GM18861 (cell line): Measurements from ENCODE around the gene ACY1.
"Not testable (repeated sequence)": the region's sequence is repeated elsewhere in the genome, so short reads cannot be mapped to it uniquely, and the experiment has no call there.

ENCODE experiments used
- ATAC-seq: cut with Tn5 transposase; IDR thresholded peaks from one replicate; pipeline ENCODE4 v1.9.1; 2021; ENCODE audit not compliant: unreplicated experiment

The ACY1 gene

DNA sequence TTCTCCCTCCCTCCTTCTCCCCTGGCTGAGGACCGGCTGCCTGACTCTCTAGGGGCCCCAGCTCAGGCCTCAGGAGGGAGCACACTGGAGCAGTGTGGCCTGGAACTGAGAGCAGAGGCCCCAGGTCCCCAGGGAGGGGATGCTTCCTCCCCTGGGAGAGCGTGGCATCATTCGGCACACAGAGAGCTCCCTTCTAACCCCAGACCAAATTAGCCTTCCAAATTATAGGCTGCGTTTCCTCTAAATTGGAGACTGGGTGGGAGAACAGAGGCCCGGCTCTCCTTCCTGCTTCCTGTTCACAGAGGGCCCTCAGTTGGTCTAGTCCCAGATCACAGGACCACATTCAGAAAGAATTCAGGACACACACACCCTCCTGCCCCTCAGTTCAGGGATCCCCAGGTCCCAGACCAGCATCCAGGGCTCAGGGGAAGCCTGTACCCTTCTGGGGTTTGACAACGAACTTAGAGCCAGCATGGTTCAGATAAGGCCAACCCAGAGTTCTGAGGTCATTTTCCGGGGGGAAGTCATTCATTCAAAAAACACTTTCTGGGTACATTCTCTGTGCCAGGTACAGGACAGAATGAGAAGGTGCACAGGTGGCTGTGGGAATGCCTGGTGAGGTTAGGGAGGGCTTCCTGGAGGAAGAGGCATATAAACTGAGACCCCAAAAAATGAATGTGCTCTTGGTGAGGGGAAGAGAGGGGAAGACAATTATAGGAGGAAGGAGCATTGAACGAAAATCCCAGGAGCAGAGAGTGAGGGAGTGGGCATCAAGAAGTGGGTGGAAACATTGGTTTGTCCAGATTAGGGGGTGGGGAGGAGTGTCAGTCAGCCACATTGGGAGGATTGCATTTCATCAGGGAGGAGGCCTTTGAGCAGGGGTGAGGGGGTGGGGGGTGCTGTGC is 40.8 kb downstream of the ACY1 start:
- ATAC-seq: peak; percentile 72

DNA sequence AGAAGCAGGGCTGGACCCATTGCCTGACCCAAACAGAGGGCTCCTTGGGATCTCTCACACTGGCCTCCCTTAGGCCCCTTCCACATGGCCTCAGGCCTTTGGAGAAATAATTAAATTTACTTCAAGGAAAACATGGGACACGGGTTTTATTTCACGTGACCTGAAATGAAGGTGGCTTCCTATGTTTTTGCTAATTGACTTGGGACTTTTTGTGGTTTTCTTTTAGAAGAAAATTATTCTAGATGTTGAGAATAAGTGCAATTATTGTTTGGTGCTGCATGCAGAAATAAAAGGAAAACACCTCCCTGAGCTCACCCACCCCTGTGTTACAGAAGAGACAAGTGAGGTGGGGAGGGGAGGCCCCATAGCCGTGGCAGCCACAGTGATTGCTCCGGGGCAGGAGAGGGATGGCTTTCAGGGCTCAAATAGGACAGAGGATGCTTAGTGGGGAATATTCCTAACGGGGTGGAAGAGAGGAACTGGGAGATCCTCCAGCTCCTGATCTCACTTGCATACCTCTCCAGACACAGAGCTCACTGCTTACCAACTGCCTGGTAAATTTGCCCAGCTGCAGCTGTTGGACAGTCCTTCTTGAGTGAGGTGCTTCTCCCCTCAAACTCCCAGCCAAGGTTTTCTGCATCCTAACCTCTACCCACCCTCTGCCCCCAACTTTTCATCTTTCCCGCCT is 41.6 kb downstream of the ACY1 start:
- no peak for ATAC-seq

DNA sequence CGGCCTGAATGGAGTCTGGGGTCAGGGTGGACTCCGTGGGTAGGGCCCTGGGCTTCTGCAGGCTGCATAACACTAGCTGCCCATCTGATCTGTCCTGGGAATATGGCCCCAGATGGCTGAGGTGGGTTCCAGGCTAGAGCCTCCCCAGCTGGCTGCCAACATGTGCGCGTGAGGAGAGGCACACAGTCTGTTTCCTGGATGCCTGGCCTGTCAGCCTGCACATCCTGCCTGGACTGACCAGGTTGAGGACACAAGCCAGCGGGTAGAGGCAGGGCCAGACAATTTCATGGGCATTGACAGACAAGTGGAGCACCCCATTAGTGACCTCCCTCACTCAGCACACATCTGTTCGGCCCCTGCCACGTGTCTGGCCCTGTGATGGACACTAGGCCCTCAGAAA is 42.1 kb downstream of the ACY1 start:
- ATAC-seq: no peak

DNA sequence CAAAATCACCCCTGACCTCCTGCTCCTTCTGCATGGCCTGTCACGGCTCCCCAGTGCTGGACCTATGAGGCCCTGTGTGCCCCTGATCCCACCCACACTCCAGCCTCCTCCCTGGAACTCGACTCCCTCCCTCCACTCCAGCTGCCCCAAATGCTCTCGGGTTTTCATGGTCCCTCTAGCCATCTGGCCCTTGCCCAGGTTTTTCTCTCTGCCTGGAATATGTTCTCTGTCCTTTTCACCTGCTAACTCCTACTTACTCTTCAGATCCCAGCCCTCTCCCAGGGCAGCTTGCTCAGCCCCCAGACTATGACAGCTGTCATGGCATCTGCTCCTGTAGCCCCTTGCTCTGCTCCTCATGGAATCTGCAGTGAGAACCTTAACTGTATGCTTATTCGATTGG is 42.7 kb downstream of the ACY1 start:
- no peak for ATAC-seq

DNA sequence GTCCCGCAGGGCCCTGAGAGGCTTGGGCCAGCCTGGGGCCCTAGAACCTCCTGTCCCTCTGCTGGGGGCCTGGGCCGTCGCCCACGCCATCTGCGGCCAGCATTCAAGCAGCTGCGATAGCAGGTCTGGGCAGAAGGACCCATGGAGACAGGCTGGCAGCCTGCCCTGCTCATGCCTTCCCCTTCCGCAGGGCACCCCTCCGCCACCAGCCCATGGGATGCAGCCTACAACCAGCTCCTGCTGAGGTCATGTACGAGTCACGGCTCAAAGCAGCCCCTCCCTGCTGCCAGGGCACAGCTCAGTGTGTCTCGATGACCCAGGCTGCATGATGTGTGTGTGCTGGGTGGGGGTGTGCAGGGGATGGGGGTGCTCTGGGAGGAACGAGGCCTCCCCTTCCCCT is 45.2 kb downstream of the ACY1 start:
- ATAC-seq: no peak

DNA sequence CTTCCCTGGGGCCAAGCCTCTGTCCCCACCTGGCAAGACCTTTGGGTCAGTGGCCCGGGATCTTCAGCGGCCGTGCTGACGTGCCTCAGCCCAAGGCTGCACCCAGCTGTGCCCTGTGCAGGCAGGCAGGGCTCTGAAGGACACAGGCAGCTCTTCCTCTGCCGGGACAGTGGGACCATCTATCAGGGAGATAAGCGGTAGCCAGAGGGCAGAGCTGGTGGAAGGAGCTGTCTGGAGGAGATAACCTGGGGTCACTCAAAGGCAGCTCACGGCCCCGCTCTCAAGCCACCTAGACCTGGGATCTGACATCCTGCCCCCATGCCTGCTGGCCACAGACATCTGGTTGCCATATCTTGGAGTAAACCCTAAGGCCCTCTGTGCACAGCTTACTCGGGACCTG is 45.7 kb downstream of the ACY1 start:
- no peak for ATAC-seq

DNA sequence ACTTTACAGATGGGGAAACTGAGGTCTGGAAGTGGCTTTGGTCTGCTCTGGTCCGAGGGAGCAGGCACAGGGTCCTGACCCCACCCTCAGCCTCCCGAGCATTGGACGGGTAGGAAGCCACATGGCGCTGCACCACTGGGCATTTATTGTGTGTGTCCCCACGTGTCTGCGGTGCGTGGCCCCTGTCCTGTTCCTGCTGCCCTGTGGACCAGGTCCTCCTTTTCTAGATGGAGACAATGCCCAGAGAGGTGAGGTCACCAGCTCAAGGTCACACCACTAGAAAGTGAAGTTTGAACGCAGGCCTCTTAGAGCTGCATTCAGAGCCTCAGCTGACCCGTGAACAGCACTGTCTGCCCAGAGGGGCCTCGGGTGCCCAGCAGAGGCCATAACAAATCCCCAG is 46.2 kb downstream of the ACY1 start:
- no peak for ATAC-seq

DNA sequence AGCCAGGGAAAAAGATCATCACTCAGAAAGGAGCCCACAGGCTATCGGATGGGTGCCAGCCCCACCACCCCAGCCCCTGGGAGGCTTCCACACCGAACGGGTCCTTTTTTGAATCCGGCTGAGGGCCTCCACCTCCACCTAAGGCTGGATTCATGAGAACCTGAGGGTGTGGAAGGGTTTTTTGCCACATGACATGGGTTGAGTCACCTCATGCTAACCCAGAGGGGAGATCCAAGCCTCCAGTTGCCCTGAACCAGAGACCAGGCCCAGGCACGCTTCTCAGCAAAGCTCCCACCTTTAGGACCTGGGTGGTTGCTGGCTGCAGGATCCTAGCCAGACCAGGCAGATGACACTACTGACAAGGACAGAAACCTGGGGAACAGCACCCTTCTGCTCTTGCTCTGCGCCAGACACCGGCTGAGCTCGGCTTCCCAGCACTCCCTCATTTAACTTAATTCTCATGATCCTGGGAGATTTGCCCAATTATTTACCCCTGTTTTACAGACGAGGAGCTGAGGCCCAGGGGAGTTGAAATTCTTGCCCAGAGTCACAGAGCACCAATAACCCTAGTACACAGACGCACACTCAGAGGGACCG is 47.5 kb downstream of the ACY1 start:
- no peak for ATAC-seq

DNA sequence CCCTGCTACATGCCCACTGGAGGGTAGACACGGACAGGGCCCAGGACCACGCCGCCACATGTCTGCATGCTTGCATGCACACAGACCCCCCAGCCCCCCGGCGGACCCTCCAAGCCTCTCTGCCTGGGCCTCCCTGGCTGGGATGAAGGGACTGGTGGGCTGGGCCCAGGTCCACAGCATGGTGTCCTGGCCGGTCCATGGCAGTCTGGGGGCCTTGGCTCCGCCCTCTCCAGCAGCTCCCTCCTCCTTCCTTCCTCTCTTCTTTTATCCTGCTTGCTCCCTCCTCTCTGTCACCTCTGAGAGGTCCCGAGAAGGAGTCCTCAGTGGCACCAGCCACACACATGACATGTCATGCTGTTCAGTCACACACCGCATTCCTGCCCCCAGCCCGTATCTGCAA is 48.6 kb downstream of the ACY1 start:
- no peak for ATAC-seq

DNA sequence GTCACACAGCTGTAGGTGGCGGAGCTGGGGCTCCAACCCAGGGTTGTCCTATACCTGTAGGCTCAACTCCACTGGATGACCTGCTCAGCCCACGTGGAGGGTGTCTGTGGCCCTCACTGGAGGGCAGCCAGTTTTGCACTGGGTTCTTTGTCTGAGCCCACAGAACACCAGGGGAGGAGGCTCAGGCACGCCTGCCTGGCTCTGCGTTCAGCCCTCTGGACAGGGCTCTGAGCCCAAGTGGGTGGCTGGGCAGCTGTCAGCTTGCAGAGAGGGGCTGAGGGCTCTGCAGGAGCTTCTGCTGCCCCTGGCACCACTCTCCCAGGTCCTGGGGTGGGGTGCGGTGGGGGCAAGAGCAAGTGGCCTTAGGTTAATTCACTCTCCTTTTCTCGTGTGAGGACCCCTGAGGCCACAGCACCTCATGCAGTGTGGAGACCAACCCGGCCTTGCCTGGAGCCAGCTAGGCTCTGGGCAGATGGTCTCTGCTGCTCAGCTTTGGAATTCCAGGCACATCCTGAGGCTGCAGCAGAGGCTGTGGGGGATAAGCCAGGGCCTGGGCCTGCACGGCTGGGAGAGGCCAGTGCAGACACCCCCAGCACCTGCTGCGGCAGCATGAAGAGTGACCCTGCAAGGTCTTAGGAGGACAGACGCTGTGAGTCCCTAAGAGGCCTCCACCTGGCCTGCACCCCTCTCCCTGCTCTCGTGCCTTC is 49.5 kb downstream of the ACY1 start:
- no peak for ATAC-seq

DNA sequence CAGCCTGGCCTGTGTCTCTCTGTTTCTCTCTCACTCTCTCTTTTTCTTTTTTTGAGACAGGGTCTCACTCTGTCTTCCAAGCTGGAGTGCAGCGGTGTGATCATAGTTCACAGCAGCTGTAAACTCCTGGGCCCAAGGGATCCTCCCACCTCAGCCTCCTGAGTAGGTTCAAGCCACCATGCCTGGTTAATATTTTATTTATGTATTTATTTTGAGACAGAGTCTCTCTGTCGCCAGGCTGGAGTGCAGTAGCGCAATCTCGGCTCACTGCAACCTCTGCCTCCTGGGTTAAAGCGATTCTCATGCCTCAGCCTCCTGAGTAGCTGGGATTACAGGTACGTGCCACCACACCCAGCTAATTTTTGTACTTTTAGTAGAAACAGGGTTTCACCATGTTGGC is 50.4 kb downstream of the ACY1 start:
- ATAC-seq: not testable (repeated sequence)

DNA sequence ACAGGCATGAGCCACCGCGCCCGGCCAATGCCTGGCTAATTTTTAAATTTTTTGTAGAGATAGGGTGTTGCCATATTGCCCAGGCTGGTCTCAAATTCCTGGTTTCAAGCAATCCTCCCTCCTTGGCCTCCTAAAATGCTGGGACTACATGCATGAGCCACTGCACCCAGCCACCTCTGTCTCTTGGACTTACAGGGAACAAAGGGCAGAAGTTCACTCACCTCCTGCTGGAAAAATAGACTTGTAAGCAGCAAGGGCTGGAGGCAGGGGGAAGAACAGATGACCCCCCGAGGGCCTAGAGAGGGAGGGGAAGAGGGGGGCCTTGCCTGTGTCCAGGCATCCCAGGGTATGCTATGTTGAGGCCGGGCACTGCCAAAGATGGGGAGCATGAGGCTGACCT is 50.9 kb downstream of the ACY1 start:
- ATAC-seq: no peak

DNA sequence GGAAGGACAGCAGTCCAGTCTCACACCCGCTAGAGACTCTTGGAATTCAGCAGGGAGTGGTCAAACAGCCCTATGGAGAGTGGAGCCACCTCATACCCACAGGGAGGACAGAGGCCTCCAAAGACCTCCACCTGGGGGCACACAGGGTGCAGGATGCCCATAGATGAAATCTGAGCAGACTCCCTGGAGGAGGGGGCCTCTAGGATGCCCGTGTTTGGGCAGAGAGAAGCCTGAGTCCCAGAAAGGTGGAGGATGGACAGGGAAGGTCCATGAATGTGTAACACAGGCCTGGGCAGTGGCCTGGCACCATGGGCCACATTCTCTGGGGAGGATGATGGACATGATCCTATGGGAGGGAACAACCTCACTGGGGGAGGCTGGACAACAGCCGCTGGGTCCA is 51.3 kb downstream of the ACY1 start:
- ATAC-seq: no peak

DNA sequence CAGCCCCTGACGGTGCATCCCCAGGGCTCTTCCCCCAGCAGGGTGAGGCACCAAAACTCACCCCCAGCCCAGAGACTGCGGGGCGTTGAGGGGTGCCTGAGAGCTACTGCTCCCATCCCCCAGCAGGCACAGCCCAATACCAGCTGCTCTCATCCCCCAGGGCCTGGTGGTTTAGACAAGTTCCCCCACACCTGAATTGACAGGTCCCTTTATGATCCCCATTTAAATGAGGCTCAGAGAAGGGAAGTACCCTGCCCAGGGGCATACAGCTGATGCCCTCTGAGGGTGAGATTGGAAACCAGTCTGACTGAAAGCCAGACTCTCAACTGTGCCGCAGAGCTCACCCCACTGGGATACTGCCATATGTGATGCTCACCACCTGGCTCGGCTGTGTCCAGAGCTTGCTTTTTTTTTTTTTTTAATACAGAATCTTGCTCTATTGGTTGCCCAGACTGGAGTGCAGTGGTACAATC is 52.9 kb downstream of the ACY1 start:
- ATAC-seq: peak; percentile 66

DNA sequence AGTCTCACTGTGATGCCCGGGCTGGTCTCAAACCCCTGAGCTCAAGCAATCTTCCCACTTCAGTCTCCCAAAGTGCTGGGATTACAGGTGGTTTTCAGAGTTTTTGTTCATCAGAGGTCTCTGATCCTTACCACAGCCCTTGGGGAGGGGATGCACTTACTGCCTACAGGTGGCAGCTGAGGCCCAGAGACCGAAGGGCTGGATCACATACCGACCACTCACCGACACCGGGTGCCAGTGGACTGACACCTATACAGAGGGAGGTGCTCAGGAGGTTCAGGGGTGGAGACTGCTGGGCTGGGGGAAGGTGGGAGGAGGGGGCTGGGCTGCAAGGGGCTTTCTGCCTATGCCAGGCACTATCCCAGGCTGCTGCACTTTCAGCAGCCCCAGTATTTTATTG is 53.5 kb downstream of the ACY1 start:
- no peak for ATAC-seq

DNA sequence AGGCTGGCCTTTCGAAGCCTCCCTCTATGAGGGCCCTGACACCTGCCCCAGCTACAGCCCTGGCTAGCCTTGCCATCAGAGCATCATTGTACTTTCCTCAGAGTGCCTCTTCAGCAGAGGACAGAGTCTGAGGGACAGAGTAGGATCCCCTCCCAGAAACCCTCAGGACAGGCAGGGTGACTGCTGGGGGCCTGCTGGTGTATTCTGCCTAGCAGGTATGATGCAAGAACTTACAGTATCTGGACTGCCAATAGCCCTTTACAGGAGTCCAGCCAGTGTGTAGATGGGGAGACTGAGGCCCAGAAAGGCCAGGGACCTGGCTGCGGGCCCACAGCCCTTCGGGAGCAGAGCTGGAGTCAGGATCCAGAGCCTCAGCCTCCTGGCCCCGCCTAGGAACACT is 54.0 kb downstream of the ACY1 start:
- no peak for ATAC-seq

DNA sequence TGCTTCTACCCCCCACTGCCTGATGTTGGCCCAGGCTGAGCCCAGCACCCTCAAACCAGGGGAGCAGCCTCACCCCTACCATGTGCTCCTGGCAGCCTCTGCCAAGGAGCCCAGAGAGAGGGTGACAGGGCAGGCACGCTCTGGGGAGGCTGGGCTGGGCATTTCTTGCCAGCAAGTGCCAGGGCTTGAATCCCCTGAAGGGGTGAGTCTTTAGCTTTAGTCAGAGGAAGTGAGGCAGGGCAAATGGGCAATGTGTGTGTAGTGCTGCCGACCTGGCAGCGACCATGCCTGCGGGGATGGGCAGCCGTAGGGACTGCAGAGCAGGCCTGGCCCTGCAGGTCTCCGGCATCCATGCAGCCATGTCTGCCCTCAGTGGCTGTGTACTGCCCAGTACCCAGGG is 54.9 kb downstream of the ACY1 start:
- ATAC-seq: no peak
